Kidney epithelial cell (primary cell): ENCODE measurements around the gene DUOXA2. TPM values are rescaled to one million over a fixed set of nuclear protein-coding genes. Genes with fewer than 3 reads are reported as not detected.

ENCODE experiments used
- DNase-seq: peaks from one replicate; pipeline ENCODE4 v3.0.0-alpha.2; 2010; ENCODE audit warnings: low read depth
- H3K27me3 ChIP-seq: 2 replicates; pipeline ENCODE4 v1.6.0; 2011; ENCODE audit warnings: low read length; ENCODE audit not compliant: control insufficient read depth, insufficient read depth
- H3K36me3 ChIP-seq: 2 replicates; pipeline ENCODE4 v1.5.1; 2011; ENCODE audit warnings: low read length; ENCODE audit not compliant: control insufficient read depth, insufficient read depth
- H3K4me3 ChIP-seq: 2 replicates; pipeline ENCODE4 v1.5.1; 2011; ENCODE audit warnings: low read depth, mild to moderate bottlenecking, control low read depth, low read length
- total RNA-seq: library from RNA; depleted of rRNA; stranded (reverse); fragments of >200 nt; gene quantifications from 2 replicates; pipeline ENCODE4 v1.2.3, GENCODE V29; 2015
- TF ChIP-seq, protein P1 (sequence below): IDR thresholded peaks from 2 replicates; pipeline ENCODE4 v1.5.1; 2011; ENCODE audit warnings: mild to moderate bottlenecking, moderate library complexity, low read length, control low read depth, inconsistent platforms; ENCODE audit not compliant: insufficient read depth, poor library complexity, severe bottlenecking

Gene DUOXA2
- total RNA-seq, 1 donor from 2014 or later: not detected

DNA sequence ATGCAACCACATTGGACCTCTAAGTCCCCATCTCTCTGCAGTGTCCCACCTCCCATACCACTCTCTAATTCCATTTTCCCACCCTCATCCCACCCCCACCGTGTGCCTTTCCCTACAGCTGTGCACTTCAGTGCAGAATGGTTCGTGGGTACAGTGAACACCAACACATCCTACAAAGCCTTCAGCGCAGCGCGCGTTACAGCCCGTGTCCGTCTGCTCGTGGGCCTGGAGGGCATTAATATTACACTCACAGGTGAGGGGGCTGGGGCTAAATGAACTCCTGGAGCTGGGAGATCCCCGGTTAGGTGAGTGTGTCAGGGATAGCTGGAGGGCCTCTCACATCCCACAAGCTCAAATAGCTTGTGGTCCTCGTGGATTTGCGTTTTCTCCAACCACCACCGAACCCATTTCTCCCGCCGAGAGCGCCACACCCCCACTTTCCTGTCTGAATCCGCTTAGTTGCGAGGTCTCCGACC is 1.9 kb downstream of the DUOXA2 start:
- TF ChIP-seq, protein P1, sequence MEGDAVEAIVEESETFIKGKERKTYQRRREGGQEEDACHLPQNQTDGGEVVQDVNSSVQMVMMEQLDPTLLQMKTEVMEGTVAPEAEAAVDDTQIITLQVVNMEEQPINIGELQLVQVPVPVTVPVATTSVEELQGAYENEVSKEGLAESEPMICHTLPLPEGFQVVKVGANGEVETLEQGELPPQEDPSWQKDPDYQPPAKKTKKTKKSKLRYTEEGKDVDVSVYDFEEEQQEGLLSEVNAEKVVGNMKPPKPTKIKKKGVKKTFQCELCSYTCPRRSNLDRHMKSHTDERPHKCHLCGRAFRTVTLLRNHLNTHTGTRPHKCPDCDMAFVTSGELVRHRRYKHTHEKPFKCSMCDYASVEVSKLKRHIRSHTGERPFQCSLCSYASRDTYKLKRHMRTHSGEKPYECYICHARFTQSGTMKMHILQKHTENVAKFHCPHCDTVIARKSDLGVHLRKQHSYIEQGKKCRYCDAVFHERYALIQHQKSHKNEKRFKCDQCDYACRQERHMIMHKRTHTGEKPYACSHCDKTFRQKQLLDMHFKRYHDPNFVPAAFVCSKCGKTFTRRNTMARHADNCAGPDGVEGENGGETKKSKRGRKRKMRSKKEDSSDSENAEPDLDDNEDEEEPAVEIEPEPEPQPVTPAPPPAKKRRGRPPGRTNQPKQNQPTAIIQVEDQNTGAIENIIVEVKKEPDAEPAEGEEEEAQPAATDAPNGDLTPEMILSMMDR: no peak
- Histone ChIP-seq H3K27me3 (peaks cover 67% of the 10 kb centered on the region), H3K4me3 (no peak overlapping the region), H3K36me3 (no peaks in the 10 kb centered on the region)
- DNase-seq: no peak

DNA sequence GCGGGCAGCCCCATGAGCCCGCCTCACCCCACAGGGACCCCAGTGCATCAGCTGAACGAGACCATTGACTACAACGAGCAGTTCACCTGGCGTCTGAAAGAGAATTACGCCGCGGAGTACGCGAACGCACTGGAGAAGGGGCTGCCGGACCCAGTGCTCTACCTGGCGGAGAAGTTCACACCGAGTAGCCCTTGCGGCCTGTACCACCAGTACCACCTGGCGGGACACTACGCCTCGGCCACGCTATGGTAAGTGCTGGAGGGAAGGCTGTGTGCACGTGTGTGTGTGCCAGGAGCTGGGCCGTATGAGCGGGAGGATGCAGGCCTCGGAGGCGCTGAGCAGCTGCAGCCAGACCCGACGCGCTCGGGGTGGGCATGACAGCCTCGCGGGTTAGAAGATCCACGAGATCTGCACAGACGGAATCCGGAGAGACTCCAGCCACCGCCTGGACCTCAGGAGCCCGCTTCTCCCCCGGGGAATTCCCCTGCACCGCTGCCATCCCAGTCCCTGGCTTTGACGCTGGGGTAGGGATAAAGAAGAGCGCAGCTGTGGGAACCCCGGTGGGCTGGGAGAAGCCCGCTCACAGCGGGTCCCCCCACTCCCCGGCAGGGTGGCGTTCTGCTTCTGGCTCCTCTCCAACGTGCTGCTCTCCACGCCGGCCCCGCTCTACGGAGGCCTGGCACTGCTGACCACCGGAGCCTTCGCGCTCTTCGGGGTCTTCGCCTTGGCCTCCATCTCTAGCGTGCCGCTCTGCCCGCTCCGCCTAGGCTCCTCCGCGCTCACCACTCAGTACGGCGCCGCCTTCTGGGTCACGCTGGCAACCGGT is 2.6 kb downstream of the DUOXA2 start:
- H3K27me3 ChIP-seq: peaks cover 61% of the 10 kb centered on the region
- TF ChIP-seq, protein P1: no peak
- DNase-seq: no peak
- H3K36me3 ChIP-seq: no peaks in the 10 kb centered on the region
- no peak overlapping the region for H3K4me3 ChIP-seq

DNA sequence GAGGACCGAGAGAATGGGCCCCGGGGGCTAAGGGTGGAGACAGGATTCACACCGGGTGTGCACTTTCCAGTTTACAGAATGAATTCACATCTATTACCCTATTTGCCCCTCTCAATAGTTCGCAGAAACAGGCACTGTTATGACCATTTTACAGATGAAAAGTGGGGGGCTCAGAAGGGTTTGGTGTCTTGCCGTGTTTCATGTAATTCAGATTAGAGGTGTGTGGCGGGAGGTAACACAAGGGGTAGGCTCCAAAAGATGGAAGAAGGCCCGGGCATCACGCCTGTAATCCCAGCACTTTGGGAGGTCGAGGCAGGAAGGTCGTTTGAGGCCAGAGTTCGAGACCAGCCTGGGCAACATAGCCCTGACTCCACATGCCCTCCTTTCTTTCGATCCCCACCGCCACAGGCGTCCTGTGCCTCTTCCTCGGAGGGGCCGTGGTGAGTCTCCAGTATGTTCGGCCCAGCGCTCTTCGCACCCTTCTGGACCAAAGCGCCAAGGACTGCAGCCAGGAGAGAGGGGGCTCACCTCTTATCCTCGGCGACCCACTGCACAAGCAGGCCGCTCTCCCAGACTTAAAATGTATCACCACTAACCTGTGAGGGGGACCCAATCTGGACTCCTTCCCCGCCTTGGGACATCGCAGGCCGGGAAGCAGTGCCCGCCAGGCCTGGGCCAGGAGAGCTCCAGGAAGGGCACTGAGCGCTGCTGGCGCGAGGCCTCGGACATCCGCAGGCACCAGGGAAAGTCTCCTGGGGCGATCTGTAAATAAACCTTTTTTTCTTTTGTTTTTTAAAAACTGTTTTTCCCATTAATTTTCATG is 3.4 kb downstream of the DUOXA2 start:
- Histone ChIP-seq H3K36me3 (no peaks in the 10 kb centered on the region), H3K4me3 (no peak overlapping the region), H3K27me3 (peaks cover 53% of the 10 kb centered on the region)
- no peak for DNase-seq
- TF ChIP-seq, protein P1: no peak

DNA sequence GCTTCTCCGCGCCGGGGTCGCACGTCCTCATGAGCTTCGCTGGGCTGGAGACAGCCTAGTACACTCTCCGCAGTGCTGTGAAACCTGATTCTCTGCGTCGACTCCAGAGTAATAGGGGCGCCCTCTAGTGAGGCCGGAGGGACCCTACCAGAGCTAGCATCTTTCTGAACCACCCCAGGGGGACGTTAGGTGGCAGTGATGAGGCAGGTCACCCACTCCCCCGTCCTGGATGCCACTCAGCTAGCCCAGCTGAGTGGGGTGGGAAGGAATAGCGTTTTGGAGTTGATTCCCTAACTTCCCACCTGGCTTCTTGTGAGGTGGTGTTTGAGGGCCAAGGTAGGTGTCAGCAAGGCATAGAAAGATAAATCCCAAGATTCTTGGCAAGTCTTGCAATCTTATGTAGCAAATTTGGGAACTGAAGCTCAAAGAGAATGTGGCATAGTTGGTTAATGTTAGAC is 4.0 kb downstream of the DUOXA2 start:
- Histone ChIP-seq H3K36me3 (no peaks in the 10 kb centered on the region), H3K27me3 (peaks cover 47% of the 10 kb centered on the region), H3K4me3 (no peak overlapping the region)
- DNase-seq: peak; percentile 53
- TF ChIP-seq, protein P1: peak; percentile 100

DNA sequence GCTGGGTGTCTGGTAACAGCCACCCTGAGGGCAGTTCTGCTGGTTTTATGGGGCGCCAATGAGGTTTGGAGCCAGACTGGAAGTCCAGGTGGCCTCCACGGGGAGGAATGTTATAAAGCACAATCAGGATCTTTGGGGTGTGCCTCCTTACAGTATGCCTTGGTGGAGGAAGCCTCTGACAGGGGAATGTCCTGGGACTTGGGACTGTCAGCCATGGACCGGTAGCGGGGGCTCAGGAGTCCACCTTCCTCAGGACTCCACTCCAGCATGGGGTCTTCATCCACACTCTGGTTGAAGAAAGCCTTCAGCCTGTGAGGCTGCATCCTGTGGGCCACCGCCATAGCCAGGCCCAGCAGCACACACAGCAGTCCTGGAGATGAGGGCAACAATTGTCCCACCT is 4.9 kb downstream of the DUOXA2 start:
- H3K4me3 ChIP-seq: no peak overlapping the region
- H3K36me3 ChIP-seq: no peaks in the 10 kb centered on the region
- TF ChIP-seq, protein P1: no peak
- DNase-seq: no peak
- peaks cover 38% of the 10 kb centered on the region for H3K27me3 ChIP-seq
